ENCODE measurements around the gene ATXN1. TPM values are rescaled to one million over a fixed set of nuclear protein-coding genes. Genes with fewer than 3 reads are reported as not detected.
A peak's percentile ranks its signal among the peaks of the same experiment; 100 is the strongest.
"Not testable (repeated sequence)": the region's sequence is repeated elsewhere in the genome, so short reads cannot be mapped to it uniquely, and the experiment has no call there.

The ATXN1 gene
- total RNA-seq, 1 donor from 2014 or later, result 15.5 TPM

- Mint-ChIP-seq H3K4me3 (ENCODE audit: unreplicated experiment) (no peak overlapping the region), H3K27ac (ENCODE audit: unreplicated experiment) (no peak overlapping the region), H3K27me3 (ENCODE audit: unreplicated experiment) (no peaks in the 10 kb centered on the region), H3K9me3 (ENCODE audit: unreplicated experiment) (no peaks in the 10 kb centered on the region), H3K36me3 (ENCODE audit: unreplicated experiment) (peaks cover 4% of the 10 kb centered on the region), H3K4me1 (ENCODE audit: low read depth, unreplicated experiment) (peaks cover 11% of the 10 kb centered on the region)
- no peak for DNase-seq
- no peak for TF ChIP-seq CTCF (IDR thresholded peaks at IDR 0.05; ENCODE audit: partially characterized antibody, unreplicated experiment)
These were observed 352.5 kb downstream of the ATXN1 start for GRCh38 chr6:16408766-16409165.

GRCh38 chr6:16406966-16407365 is 354.3 kb downstream of the ATXN1 start:
- Mint-ChIP-seq H3K27ac (ENCODE audit: unreplicated experiment) (no peak overlapping the region), H3K36me3 (ENCODE audit: unreplicated experiment) (peaks cover 4% of the 10 kb centered on the region), H3K9me3 (ENCODE audit: unreplicated experiment) (no peaks in the 10 kb centered on the region), H3K4me3 (ENCODE audit: unreplicated experiment) (no peak overlapping the region), H3K27me3 (ENCODE audit: unreplicated experiment) (no peaks in the 10 kb centered on the region), H3K4me1 (ENCODE audit: low read depth, unreplicated experiment) (peaks cover 17% of the 10 kb centered on the region)
- DNase-seq, result no peak
- TF ChIP-seq CTCF (IDR thresholded peaks at IDR 0.05; ENCODE audit: partially characterized antibody, unreplicated experiment), result no peak

- not testable (repeated sequence) for H3K27me3 Mint-ChIP-seq (ENCODE audit: unreplicated experiment); H3K36me3 Mint-ChIP-seq (ENCODE audit: unreplicated experiment); H3K9me3 Mint-ChIP-seq (ENCODE audit: unreplicated experiment); DNase-seq; H3K4me3 Mint-ChIP-seq (ENCODE audit: unreplicated experiment); H3K27ac Mint-ChIP-seq (ENCODE audit: unreplicated experiment)
- H3K4me1 Mint-ChIP-seq (ENCODE audit: low read depth, unreplicated experiment), result peaks cover 17% of the 10 kb centered on the region
These were observed 354.7 kb downstream of the ATXN1 start for GRCh38 chr6:16406538-16406937.

- no peak for DNase-seq
- no peak for TF ChIP-seq CTCF (IDR thresholded peaks at IDR 0.05; ENCODE audit: partially characterized antibody, unreplicated experiment)
- Mint-ChIP-seq H3K4me1 (ENCODE audit: low read depth, unreplicated experiment) (peaks cover 17% of the 10 kb centered on the region), H3K27ac (ENCODE audit: unreplicated experiment) (no peak overlapping the region), H3K27me3 (ENCODE audit: unreplicated experiment) (no peaks in the 10 kb centered on the region), H3K9me3 (ENCODE audit: unreplicated experiment) (no peaks in the 10 kb centered on the region), H3K4me3 (ENCODE audit: unreplicated experiment) (no peak overlapping the region), H3K36me3 (ENCODE audit: unreplicated experiment) (peaks cover 9% of the 10 kb centered on the region)
These were observed 355.9 kb downstream of the ATXN1 start for GRCh38 chr6:16405375-16405774.

GRCh38 chr6:16404456-16404855 is 356.8 kb downstream of the ATXN1 start:
- peaks cover 9% of the 10 kb centered on the region for H3K36me3 Mint-ChIP-seq (ENCODE audit: unreplicated experiment)
- no peak overlapping the region for H3K4me3 Mint-ChIP-seq (ENCODE audit: unreplicated experiment)
- H3K4me1 Mint-ChIP-seq (ENCODE audit: low read depth, unreplicated experiment), result peaks cover 17% of the 10 kb centered on the region
- no peak for DNase-seq
- H3K9me3 Mint-ChIP-seq (ENCODE audit: unreplicated experiment), result no peaks in the 10 kb centered on the region
- H3K27ac Mint-ChIP-seq (ENCODE audit: unreplicated experiment), result no peak overlapping the region
- no peaks in the 10 kb centered on the region for H3K27me3 Mint-ChIP-seq (ENCODE audit: unreplicated experiment)
- no peak for TF ChIP-seq CTCF (IDR thresholded peaks at IDR 0.05; ENCODE audit: partially characterized antibody, unreplicated experiment)

GRCh38 chr6:16403831-16404230 is 357.4 kb downstream of the ATXN1 start:
- TF ChIP-seq CTCF (IDR thresholded peaks at IDR 0.05; ENCODE audit: partially characterized antibody, unreplicated experiment), result no peak
- H3K27me3 Mint-ChIP-seq (ENCODE audit: unreplicated experiment), result no peaks in the 10 kb centered on the region
- no peak for DNase-seq
- peaks cover 9% of the 10 kb centered on the region for H3K36me3 Mint-ChIP-seq (ENCODE audit: unreplicated experiment)
- peak overlapping the region; percentile 5 for H3K27ac Mint-ChIP-seq (ENCODE audit: unreplicated experiment)
- peaks cover 17% of the 10 kb centered on the region for H3K4me1 Mint-ChIP-seq (ENCODE audit: low read depth, unreplicated experiment)
- H3K4me3 Mint-ChIP-seq (ENCODE audit: unreplicated experiment), result no peak overlapping the region
- H3K9me3 Mint-ChIP-seq (ENCODE audit: unreplicated experiment), result no peaks in the 10 kb centered on the region
